NCI-H2081 treated with DMSO at 0.1 percent for 48 hours (cell line): ENCODE measurements around the gene RADX.
"Not testable (repeated sequence)": the region's sequence is repeated elsewhere in the genome, so short reads cannot be mapped to it uniquely, and the experiment has no call there.

ENCODE experiments used
- DNase-seq: peaks from one replicate; lab custom pipeline; 2025; lab: John Stamatoyannopoulos, UW

The RADX gene, protein sequence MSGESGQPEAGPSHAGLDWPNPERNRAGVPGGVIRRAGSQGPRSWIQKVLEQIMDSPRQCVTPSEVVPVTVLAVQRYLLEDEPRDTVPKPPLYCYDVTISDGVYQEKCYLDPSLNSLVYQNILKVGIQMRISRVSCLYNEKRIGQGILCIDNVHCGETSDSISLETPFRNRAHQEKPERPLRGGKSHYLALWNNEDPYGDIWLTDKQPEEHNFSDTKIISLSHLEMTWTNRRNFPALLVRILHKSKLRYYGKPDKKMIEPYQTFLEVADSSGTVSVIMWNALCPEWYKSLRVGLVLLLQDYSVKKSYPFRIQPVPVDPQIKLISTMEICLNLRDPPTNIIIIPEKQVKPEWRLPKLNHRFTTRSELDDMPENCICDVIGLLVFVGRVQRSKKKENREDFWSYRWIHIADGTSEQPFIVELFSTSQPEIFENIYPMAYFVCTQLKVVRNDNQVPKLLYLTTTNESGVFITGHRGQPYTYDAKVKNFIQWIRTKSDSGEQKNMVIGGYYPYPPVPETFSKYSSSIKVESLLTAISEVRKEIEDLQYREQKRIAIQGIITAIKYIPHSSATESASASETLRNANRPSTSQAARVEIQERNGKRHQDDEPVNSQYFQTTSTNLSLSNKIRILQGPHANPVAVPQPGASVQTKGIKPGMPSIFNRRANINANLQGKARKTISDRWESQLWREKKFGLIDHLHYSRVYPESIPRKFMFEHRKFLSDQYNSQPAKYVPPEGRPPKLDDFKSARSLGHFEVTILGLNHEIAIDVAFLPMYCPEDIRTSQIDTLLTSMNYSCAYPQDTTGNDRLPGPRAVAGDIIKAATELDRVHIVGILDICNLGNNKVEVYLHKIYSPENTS

DNA sequence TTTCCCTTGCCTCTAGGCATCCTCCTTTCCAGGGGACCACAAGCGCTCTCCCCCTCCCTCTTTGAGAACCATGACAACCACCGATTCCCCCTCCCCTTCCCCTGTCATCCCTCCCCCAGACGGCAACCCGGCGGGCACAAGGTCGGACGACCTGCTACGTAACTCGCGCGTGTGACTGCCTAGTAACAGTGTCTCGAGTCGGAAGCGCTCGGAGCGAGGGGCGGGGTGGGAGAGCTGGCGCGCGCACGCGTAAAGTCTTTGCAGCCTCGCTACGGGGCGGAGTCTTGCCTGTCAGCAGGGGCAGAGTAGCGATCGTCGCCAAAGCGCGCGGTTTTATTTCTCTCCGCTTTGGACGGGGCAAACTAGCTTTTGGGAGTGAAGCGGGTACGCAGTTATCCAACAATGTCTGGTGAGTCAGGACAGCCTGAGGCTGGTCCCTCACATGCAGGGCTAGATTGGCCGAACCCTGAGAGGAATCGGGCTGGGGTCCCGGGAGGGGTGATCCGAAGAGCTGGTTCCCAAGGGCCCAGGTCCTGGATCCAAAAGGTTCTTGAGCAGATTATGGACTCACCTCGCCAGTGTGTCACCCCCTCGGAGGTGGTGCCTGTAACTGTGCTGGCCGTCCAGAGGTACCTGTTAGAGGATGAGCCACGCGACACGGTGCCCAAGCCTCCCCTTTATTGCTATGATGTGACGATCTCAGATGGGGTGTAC, at the start of gene RADX:
RADX (plus strand) TSS at position 300 of the 714 bp plus-strand sequence; CDS start at position 403, 103 bp downstream.
- peak; percentile 73 for DNase-seq

DNA sequence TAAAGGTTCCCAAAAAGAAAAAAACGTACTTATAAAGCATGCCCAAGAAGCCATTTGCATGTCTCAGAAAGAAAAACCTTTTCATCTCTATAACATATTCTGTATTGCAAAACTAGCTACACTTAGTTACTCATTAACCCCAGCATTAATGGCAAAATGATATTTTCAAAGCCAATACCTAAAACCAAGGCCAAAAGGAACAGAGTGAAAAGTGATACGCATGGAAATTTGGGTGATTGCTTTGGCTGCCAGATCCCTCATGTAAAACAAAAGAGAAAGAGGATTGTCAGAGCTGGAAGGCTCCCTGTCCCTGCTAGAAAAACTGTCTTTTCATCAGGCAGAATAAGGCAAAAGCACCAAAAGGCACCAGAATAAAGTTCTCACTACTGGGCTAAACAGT, 46.8 kb upstream of the RADX start:
- DNase-seq: no peak

DNA sequence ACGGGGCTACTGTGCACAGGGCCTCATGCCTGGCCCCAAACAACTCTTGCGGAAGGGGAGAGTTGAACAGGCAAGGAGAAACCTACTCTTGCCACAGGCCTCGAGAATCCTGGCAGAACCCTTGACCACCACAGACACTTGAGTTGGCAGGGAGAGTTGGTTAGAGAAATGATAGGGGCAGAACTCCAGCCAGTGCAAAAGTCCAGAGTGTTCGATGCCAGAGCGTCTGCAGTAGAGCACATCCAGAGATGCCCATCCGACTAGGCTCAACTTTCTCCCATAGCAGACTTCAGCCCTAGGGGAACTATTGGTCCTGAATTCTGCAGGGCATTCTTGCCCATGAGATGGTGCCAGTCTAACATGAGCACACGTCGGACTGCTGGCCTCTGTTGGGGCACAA, 45.4 kb upstream of the RADX start:
- no peak for DNase-seq

DNA sequence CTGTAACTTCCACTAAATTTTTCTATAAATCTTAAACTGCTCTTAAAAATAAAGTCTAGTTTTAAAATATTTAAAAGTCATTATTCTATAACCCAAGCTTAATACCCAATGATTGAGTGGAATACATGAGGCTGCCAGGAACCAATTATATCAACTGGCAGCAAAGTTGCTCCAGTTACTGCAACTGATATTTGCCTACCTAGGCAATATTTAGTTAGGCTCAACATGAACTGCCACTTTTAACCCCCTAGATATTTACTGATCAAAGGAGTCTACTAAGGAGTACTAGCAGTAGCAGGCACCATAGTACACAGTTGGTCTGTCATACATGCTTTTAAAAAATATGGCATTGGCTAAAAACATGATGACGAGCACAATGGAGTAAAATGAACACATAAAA, 29.9 kb upstream of the RADX start:
- DNase-seq: no peak

DNA sequence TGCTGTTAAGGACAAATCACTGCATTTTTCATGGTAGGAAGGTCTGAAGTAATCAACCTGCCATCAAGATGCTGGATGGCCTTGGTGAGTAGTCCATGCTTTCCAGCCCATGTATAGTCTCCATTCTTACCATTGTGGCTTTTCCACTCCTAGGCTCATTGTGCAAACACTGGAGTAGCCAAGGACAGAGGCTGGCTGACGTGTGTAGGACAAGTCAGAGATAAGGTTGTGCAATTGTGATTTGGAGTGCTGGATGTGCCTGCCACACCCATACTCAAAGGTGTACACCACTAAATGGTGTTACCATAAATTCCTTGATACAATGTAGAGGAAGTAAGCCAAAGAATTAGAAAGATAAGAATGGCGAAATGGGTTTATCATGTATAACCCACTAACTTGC, 26.3 kb upstream of the RADX start:
- DNase-seq: no peak

DNA sequence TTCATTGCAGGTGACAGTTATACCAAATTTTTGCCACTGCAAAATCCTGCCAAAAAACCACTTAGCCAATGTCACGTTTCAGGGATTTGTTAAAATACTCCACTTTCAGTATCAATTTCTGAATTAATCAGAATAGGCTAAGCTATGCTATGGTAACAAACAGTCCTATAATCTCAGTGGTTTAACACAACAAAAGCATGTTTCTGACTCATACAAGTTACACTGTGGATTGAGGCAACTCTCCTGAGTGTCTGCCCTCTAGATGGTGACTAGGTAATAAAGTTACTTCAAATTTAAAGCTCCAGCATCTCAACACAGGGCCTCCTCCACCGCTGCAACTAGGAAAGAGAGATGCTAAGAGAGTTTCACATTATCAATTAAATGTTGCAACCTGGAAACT, 23.0 kb upstream of the RADX start:
- DNase-seq: no peak

DNA sequence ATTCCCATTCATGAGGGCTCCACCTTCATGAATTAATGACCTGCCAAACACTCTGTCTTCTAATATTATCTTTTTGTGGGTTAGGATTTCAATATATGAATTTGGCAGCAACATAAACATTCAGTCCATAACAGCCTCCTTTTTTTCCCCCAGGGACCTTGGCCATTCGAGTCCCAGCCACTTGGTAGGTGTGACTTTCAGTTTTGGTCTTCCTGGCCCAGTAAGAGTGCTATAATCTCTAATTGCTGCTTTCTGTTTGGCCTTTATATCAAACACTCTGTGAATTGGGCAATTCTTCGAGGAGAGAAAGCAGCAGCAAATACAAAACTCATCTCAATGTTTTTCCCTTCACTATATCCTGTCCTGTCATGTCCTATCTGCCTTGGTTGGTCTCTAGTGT, 12.4 kb upstream of the RADX start:
- no peak for DNase-seq

DNA sequence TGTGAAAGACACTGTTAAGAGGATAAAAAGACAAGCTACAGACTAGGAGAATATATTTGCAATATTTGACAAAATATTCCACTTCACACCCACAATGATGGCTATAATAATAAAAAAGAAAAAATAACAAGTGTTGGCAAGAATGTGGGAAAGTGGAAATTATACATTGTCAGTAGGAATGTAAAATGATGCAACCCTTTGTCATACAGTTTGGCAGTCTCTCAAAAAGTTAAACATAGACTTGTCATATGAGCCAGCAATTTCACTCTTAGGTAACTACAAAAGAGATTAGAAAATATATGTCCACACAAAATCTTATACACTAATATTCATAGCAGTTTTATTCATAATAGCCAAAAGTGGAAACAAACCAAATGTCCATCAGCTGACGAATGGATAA, 5.2 kb upstream of the RADX start:
- no peak for DNase-seq

DNA sequence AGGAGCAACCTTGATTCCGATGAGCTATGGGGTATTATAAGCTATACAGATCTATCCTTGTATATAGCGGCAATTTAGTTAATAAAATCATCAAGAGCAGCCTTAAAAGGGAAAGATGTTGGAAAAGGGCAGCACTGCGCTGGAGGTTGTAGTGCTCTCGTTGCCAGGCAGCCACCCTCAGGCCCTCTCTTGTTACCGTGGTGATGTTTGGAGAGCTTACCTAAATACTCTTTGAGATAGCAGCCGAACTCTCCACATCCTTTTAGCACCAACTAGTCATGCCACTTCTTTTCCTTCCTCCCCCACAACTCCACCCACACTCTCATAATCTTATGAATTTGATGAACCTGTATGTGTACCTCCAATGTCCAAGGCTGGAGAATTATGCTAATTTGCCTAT, 3.8 kb upstream of the RADX start:
- no peak for DNase-seq

DNA sequence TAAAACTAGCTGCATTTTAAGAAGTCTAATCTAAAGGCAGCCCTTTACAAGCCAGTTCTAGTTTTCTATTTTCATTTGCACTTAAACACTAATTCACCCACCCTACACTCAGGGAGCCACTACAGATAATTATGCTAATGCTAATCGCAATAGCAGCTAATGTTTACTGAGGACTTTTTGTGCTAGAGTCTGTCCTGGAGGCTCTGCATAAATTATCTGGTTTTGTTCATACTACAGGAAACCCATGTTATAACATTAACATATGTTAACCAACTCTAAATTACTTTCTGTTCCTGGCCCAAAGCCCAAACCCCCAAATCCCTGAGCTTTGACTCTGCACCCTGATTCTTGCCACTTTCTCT, 480 bp upstream of the RADX start:
- DNase-seq: no peak

DNA sequence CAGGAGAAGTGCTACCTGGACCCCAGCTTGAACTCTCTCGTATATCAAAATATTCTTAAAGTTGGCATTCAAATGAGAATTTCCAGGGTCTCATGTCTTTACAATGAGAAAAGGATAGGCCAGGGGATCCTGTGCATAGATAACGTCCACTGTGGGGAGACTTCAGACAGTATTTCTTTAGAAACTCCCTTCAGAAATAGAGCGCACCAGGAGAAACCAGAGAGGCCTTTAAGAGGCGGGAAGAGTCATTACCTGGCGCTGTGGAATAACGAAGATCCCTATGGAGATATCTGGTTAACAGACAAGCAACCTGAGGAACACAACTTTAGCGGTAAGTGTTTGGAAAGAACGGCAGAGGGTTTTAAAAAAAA, 600 bp downstream of the RADX start:
- peak; percentile 8 for DNase-seq

DNA sequence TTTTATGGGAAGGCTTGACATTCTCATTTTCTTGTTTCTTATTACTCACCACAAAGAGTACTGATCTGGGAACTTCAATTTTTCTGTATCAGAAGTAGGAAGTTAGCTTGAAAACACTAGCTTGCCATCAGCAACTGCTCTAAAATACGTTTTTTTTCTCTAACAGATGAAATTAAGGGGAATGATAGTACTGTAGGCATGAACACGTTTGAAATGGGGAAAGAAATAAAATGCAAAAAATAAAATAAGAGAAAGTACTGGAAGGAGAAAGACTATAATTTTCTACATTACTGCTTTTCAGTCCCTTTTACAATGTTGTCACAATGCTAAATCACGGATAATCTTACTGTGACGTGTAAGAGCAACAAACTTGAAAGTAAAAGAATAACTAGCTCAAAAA, 1.5 kb downstream of the RADX start:
- no peak for DNase-seq

DNA sequence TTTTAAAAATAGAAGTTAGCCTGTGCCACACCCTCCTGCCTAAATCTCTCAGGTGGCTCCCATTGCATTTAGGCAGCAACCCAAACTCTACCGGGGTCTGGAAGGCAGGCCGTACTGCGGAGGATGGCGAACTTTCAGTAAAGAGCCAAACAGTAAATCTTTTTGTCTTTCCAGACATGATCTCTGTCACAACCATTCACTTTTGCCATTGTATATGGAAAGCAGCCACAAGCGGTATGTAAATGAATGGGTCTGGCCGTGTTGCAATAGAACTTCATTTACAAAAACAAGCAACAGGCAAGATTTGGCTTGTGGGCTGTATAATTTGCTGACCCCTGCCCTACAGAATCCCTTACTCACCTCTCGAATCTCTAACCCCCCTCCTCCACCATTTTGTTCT, 3.3 kb downstream of the RADX start:
- DNase-seq: no peak

DNA sequence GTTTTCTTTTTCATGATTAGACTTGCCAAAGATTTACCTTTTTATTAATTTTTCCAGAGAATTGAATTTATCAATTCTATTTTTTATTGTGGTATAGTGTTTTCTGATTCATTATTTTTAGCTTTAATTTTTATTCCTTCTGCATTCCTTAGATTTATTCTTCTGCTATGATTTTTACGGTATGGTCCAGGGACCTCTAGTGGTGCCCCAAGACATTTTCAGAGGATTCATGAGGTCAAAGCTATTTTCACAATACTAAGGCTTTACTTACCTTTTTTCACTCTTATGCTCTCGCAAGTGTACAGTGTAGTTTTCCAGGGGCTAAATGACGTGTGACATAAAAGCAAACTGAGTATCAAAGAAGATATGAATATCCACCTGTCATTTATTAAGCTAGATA, 8.0 kb downstream of the RADX start:
- DNase-seq: peak; percentile 17

DNA sequence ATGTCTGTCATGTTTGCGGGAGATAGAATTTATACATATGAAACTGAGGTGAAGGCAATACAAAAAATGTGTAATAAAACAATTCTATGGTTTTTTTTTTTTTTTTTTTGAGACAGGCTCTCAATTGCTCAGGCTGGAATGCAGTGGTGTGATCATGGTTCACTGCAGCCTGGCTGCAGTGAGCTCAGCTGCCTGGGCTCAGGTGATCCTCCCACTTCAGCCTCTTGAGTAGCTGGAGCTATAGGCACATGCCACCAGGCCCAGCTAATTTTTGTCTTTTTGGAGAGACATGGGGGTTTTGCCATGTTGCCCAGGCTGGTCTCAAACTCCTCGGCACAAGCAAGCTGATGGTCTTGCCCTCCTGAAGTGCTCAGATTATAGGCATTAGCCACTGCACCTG, 10.1 kb downstream of the RADX start:
- no peak for DNase-seq

DNA sequence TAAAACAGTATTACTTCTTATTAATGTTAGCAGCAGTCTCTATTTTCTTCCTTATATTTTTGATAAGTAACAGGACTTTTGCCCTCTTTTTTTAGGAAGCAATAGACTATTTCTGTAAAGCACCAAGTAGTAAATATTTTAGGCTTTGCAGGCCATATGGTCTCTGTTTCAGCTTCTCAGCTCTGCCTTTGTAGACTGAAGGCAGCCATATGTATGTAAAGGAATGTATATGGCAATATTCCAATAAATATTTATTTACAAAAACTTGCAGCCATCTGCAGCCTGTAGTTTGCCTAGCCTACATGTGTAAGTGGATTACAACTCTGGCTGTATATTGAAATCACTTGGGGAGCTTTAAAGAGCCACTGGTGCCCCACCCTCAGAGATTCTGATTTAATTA, 15.0 kb downstream of the RADX start:
- no peak for DNase-seq

DNA sequence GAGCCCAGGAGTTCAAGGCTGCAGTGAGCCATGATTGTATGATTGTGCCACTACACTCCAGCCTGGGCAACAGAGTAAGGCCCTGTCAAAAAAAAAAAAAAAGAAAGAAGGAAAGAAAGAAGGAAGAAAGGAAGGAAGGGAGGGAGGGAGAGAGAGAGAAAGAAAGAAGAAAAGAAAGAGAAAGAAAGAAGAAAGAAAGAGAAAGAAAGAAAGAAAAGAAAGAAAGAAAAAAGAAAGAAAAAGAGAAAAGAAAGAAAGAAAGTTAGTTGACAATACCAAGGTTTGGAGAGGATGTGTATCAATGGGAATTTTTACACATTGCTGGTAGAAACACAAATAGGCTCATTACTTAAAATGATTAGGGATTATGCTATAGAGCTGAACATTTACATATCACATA, 19.8 kb downstream of the RADX start:
- DNase-seq: no peak

DNA sequence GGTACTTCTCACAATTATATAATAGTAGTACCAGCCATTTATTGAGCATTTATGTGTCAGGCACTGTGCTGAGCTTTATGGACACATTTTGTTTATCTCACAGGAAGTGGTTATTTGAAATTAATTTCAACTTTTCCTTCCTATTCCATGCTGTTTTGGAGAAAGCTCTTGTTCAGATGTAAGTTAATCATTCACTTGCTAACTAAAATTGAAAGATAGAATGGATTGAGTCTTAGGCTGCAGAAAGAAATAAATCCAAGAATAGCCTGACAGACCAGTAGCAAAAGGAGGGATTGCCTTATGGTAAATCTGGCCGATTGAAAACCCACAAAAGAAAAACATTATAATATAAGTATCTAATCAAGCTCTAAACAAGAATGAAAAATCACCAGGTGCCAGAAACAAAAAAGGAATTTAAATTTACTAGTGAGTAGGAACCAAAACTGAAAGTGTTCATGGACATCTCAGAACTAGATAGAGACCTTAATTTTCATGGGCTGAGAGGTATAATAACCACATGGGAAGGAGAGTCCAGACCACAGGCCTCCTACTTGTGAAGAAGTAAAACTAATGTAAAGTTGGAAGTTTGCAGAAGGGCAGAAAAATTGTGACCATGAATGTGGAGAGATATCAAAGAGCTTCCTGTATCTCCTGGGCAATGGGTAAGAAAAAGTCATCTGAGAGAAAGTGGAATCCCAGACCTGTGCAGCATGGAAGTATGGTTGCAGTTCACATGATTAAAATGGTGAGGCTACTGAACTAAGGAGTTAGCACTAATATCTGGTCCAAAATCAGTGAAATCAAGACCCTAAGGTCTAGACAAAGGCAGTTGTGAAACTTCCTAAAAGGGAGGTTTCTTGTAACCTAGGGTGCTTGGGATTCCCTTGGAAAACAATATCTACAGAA, 38.0 kb downstream of the RADX start:
- no peak for DNase-seq

DNA sequence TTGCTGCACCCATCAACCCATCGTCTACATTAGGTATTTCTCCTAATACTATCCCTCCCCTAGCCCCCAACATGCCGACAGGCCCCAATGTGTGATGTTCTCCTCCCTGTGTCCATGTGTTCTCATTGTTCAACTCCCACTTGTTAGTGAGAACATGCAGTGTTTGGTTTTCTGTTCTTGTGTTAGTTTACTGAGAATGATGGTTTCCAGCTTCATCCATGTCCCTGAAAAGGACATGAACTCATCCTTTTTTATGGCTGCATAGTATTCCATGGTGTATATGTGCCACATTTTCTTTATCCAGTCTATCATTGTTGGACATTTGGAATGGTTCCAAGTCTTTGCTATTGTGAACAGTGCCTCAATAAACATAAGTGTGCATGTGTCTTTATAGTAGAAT, 41.8 kb downstream of the RADX start:
- not testable (repeated sequence) for DNase-seq

DNA sequence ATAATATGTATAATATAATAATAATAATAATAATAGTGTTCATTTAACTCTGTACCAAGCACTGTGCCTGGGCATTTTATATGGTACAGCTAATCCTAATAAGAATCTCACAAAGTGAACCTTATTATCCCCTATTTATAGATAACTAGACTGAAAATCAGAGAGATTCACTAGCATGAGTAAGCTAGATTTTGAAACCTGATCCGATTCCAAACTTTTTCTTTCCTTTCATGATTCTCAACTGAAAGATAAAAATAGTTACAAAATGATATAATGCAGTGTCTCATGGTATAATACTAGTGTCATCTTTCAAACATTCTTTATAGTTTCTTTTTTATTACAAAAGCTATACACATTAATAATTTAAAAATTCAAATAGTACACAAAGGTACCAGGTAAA, 58.9 kb downstream of the RADX start:
- DNase-seq: no peak

DNA sequence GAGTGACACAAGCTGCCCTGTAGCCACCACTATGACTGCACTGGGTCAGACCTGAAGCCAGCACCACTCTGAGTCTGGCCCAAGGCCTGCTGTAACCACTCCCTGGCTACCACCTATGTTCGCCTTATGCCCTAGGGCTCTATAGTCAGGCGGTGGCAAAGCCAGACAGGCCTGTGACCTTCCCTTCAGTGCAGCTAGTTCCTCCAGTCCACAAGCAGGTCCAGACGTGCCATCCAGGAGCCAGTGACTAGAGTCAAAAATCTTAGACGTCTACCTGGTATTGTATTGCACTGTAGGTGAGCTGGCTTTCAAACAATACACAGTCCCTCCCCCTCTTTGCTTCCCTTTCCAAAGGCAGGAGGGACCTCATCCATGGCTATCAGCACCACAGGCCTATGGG, 60.7 kb downstream of the RADX start:
- no peak for DNase-seq

DNA sequence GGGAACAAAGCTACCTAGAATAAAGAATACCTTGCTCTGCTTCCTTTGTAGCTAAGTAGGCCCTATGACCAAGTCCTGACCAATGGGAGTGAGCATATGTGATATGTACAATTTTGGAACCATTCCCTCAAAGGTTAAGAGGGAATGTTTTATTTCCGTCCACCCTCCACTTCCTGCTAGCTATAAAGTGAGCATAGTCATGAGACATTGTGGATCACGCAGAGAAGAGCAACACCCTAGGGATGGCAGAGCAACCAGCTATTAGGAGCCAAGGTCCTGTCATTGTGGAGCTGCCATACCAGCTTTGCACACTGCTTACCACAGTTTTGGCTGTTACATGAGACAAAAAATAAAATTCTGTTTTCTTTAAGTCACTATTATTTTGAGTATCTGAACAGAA, 68.9 kb downstream of the RADX start:
- DNase-seq: no peak
